MCF 10A (cell line): ENCODE results near the gene HRG. TPM values are rescaled to one million over a fixed set of nuclear protein-coding genes. Genes with fewer than 3 reads are reported as not detected.

Experiments
- BruUV-seq: library from RNA; stranded (reverse); fragments of 400-500 nt; replicated peaks from 2 replicates; lab custom pipeline; 2021; lab: Mats Ljungman, UMichigan
- CTCF ChIA-PET: fragments of 300-600 bp; sonication (Branson Sonifier 250); formaldehyde crosslinking; extraction: SDS; loops from one replicate; lab custom pipeline; 2021; ENCODE audit warnings: antibody characterized with exemption, inconsistent platforms; lab: Yijun Ruan, JAX
- POLR2A ChIA-PET: fragments of 300-600, 350-650 bp; sonication (Branson Sonifier 250); formaldehyde crosslinking; extraction: SDS; loops from one replicate; lab custom pipeline; 2020; ENCODE audit warnings: antibody characterized with exemption, inconsistent platforms; lab: Yijun Ruan, JAX
- DNase-seq: peaks from one replicate; pipeline ENCODE4 v3.0.0-alpha.2; 2018; ENCODE audit not compliant: unreplicated experiment
- H3K27ac Mint-ChIP-seq: one replicate; pipeline ENCODE4 v1.8.0; 2022; ENCODE audit warnings: mild to moderate bottlenecking, low read depth, mixed read lengths; ENCODE audit not compliant: unreplicated experiment
- H3K27me3 Mint-ChIP-seq: one replicate; pipeline ENCODE4 v1.8.0; 2022; ENCODE audit warnings: mixed read lengths; ENCODE audit not compliant: insufficient read depth, unreplicated experiment
- H3K36me3 Mint-ChIP-seq: one replicate; pipeline ENCODE4 v1.8.0; 2022; ENCODE audit warnings: mild to moderate bottlenecking, moderate library complexity, mixed read lengths; ENCODE audit not compliant: insufficient read depth, unreplicated experiment
- H3K4me1 Mint-ChIP-seq: one replicate; pipeline ENCODE4 v1.8.0; 2022; ENCODE audit warnings: mixed read lengths; ENCODE audit not compliant: insufficient read depth, unreplicated experiment
- H3K4me3 Mint-ChIP-seq: one replicate; pipeline ENCODE4 v1.8.0; 2022; ENCODE audit warnings: mild to moderate bottlenecking, moderate library complexity, mixed read lengths; ENCODE audit not compliant: unreplicated experiment
- H3K9me3 Mint-ChIP-seq: one replicate; pipeline ENCODE4 v1.8.0; 2022; ENCODE audit warnings: mixed read lengths; ENCODE audit not compliant: unreplicated experiment
- intact Hi-C: fragments of 100-400 bp; cut with micrococcal nuclease; formaldehyde crosslinking; loops from 2 replicates; pipeline ENCODE4 v1.14.1; 2022
- total RNA-seq: library from RNA; stranded (reverse); gene quantifications from 2 replicates; pipeline ENCODE4 v1.2.3, GENCODE V29; 2022
- TF ChIP-seq, protein P1 (sequence below): fragments of 200-600 bp; IDR thresholded peaks from one replicate; pipeline ENCODE4 v1.8.0; 2022; ENCODE audit warnings: antibody characterized with exemption, mild to moderate bottlenecking; ENCODE audit not compliant: unreplicated experiment

Gene HRG
- total RNA-seq, 1 experiment from 2014 or later, result 0.16 TPM

DNA sequence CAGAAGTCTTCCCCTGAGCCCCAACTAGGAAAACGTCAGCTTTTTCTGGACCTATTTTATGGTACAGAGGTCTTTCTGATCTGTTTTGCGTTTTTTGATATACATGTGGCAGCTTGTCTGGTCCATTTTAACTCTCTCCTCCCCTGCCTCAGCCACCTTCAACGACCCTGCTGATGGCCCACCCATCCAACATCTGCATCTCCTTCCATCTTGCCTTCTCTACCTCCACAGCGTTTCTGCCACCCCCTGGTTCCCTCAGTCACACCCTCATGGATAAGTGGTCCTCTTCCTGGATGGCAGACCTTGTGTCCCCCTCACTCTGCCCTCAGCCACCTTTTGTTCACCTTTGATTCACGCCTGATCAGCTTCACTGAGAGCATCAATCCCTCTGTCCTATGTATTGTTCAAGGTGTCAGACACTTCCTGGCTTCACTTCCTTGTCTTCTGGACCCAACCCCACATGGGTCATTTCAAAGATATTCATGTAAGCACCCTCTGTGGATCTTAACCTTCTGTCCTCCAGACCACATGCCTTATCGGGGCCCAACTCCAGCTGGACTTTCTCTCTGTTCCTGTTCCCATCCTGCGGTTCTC is 39.5 kb upstream of the HRG start:
- Mint-ChIP-seq H3K36me3 (no peaks in the 10 kb centered on the region), H3K27me3 (no peaks in the 10 kb centered on the region), H3K27ac (no peak overlapping the region), H3K9me3 (no peaks in the 10 kb centered on the region), H3K4me3 (no peak overlapping the region), H3K4me1 (no peaks in the 10 kb centered on the region)
- DNase-seq, result no peak
- TF ChIP-seq, protein P1, sequence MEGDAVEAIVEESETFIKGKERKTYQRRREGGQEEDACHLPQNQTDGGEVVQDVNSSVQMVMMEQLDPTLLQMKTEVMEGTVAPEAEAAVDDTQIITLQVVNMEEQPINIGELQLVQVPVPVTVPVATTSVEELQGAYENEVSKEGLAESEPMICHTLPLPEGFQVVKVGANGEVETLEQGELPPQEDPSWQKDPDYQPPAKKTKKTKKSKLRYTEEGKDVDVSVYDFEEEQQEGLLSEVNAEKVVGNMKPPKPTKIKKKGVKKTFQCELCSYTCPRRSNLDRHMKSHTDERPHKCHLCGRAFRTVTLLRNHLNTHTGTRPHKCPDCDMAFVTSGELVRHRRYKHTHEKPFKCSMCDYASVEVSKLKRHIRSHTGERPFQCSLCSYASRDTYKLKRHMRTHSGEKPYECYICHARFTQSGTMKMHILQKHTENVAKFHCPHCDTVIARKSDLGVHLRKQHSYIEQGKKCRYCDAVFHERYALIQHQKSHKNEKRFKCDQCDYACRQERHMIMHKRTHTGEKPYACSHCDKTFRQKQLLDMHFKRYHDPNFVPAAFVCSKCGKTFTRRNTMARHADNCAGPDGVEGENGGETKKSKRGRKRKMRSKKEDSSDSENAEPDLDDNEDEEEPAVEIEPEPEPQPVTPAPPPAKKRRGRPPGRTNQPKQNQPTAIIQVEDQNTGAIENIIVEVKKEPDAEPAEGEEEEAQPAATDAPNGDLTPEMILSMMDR, result no peak
- ChIA-PET CTCF (interaction anchor here (0.9 to 3.0 kb wide), 5 partner anchors 9 to 197 kb away, joined by 3 to 17 read pairs (median 4); no protein-coding TSS in a partner anchor), POLR2A (interaction anchor here (0.7 kb wide), 2 partner anchors 10 to 39 kb away, joined by 3 read pairs; no protein-coding TSS in a partner anchor)
- no TSS peak for BruUV-seq
- intact Hi-C loops, result no loop called here

DNA sequence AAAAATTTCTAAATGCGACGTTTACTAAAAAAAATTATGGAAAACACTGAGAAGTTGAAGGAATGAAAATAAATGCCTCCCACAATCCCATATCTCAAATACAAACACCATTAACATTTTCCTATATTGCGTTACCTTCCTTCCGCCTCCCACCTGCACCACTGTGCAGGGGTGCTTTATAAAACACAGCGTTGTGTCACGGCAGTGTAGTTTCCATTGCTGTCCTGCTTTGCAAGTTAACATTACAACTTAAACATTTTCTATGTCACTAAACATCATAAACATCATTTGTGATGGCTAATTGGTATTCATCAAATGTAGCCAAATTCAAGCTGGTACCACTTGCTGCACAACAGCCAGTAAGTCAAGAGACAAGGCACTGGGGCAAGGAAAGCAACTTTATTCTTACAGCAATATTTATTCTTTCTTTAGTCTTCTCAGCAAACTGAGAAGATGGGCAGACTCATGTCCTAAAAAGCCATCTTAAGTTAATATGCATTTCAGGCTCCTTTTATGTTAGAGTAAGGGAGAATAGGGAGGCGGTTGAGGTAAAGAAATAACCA is 37.9 kb upstream of the HRG start:
- no peaks in the 10 kb centered on the region for H3K36me3 Mint-ChIP-seq
- no peaks in the 10 kb centered on the region for H3K4me1 Mint-ChIP-seq
- TF ChIP-seq, protein P1, result no peak
- BruUV-seq, result no TSS peak
- H3K27me3 Mint-ChIP-seq, result no peaks in the 10 kb centered on the region
- intact Hi-C loops, result no loop called here
- H3K27ac Mint-ChIP-seq, result no peak overlapping the region
- ChIA-PET CTCF (no interaction called here), POLR2A (interaction anchor here (1.5 kb wide), 1 partner anchor 11 kb away, joined by 4 read pairs; no protein-coding TSS in a partner anchor)
- no peaks in the 10 kb centered on the region for H3K9me3 Mint-ChIP-seq
- no peak for DNase-seq
- H3K4me3 Mint-ChIP-seq, result no peak overlapping the region

DNA sequence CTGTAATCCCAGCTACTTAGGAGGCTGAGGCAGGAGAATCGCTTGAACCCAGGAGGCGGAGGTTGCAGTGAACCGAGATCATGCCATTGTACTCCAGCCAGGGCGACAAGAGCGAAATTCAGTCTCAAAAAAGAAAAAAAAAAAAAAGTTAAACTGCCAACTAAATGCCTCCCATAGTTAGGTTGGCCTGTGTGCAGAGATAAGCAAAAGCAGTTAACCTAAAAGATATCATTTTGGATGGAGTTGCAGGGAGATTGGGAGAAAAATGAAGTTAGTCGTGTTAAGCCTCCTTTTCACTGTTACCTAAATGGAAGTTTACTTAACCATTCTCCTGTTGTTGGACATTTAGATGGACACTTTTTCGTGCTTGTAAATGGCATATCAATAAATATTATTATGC is 37.1 kb upstream of the HRG start:
- no peak overlapping the region for H3K27ac Mint-ChIP-seq
- ChIA-PET POLR2A (interaction anchor here (0.7 to 1.5 kb wide), 2 partner anchors 11 to 109 kb away, joined by 4 read pairs; no protein-coding TSS in a partner anchor), CTCF (interaction anchor here (0.6 to 3.2 kb wide), 2 partner anchors 12 to 14 kb away, joined by 3 to 18 read pairs; no protein-coding TSS in a partner anchor)
- TF ChIP-seq, protein P1, result no peak
- no peak overlapping the region for H3K4me3 Mint-ChIP-seq
- no peaks in the 10 kb centered on the region for H3K27me3 Mint-ChIP-seq
- no peaks in the 10 kb centered on the region for H3K9me3 Mint-ChIP-seq
- no TSS peak for BruUV-seq
- no peak for DNase-seq
- intact Hi-C loops, result no loop called here
- no peaks in the 10 kb centered on the region for H3K4me1 Mint-ChIP-seq
- no peaks in the 10 kb centered on the region for H3K36me3 Mint-ChIP-seq

DNA sequence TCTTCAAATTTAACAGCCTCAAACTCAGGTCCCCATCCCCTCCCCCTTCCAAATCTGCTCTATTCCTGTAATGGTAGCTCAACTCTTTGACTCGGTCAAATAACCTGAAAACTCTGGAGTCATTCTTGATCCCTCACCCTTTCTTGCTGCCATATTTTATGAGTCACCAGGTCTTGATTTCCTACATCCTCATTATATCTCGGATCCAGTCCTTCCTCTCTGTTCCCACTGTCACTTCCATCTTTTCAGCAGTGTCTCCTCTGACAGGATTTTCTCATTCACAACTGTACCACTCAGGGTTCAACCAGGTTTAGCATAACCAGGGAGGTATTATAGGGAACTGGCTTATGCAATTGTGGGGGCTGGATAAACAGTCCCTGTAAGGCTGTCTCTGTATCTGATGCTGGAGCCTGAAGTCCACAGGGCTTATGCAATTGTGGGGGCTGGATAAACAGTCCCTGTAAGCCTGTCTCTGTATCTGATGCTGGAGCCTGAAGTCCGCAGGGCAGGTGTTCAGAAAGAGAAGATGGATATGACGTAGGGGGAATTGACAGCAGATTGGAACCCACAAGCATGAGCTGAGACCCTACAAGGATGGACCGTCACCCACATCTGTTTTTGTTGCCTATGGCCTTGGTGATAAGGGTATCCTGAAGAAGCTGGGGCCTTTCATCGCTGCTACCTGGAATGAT is 34.7 kb upstream of the HRG start:
- no peak for DNase-seq
- BruUV-seq, result no TSS peak
- Mint-ChIP-seq H3K27ac (no peak overlapping the region), H3K9me3 (no peaks in the 10 kb centered on the region), H3K27me3 (no peaks in the 10 kb centered on the region), H3K4me1 (no peaks in the 10 kb centered on the region), H3K36me3 (no peaks in the 10 kb centered on the region), H3K4me3 (no peak overlapping the region)
- intact Hi-C loops, result no loop called here
- TF ChIP-seq, protein P1, result no peak
- ChIA-PET POLR2A (interaction anchor here (0.6 to 2.3 kb wide), 4 partner anchors 10 to 153 kb away, joined by 3 to 8 read pairs (median 4); partner anchors contain the start of genes EIF4A2 and FETUB), CTCF (interaction anchor here (0.5 to 3.2 kb wide), 7 partner anchors 8 to 153 kb away, joined by 3 to 18 read pairs (median 3); partner anchors contain the start of gene EIF4A2)
